HUES6 (cell line): ENCODE data around the gene GULP1.
"Not testable (repeated sequence)": the region's sequence is repeated elsewhere in the genome, so short reads cannot be mapped to it uniquely, and the experiment has no call there.

ENCODE experiments used
- H3K27ac ChIP-seq: 2 replicates; pipeline ENCODE4 v1.7.0; 2013; ENCODE audit warnings: low read depth, mild to moderate bottlenecking, low read length, inconsistent platforms
- H3K27me3 ChIP-seq: 2 replicates; pipeline ENCODE4 v1.6.1; 2013; ENCODE audit warnings: low read length; ENCODE audit not compliant: control insufficient read depth, insufficient read depth
- H3K36me3 ChIP-seq: 2 replicates; pipeline ENCODE4 v1.6.1; 2013; ENCODE audit warnings: low read length; ENCODE audit not compliant: control insufficient read depth, insufficient read depth
- H3K4me1 ChIP-seq: 2 replicates; pipeline ENCODE4 v1.6.1; 2013; ENCODE audit warnings: low read length; ENCODE audit not compliant: control insufficient read depth, insufficient read depth
- H3K4me3 ChIP-seq: 2 replicates; pipeline ENCODE4 v1.5.1; 2013; ENCODE audit warnings: low read depth, low read length
- H3K9ac ChIP-seq: one replicate; pipeline ENCODE4 v1.6.1; 2013; ENCODE audit warnings: mild to moderate bottlenecking, low read length
- H3K9me3 ChIP-seq: 2 replicates; pipeline ENCODE4 v1.6.1; 2013; ENCODE audit warnings: low read depth, low read length; ENCODE audit not compliant: control insufficient read depth, insufficient read depth

The GULP1 gene

GRCh38 chr2:188274274-188274673 is 17.4 kb upstream of the GULP1 start:
- Histone ChIP-seq H3K27ac (no peak overlapping the region), H3K27me3 (no peaks in the 10 kb centered on the region), H3K4me3 (no peak overlapping the region), H3K9ac (no peak overlapping the region), H3K9me3 (peaks cover 2% of the 10 kb centered on the region; the same call in 1 of the 2 replicates), H3K4me1 (peaks cover 34% of the 10 kb centered on the region), H3K36me3 (no peaks in the 10 kb centered on the region)

DNA sequence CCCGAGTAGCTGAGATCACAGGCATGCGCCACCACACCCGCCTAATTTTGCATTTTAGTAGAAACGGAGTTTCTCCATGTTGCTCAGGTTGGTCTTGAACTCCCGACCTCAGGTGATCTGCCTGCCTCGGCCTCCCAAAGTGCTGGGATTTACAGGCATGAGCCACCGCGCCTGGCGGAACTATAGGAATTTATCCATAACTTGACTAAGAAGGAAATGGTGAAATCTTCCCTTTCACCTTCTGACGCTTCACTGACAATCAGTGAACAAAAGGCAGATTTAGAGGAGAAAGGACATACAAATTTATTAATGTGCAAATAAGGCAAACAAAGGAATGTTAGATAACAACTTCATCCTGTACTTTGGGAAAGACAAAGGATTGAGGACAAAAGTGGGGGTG is 15.4 kb upstream of the GULP1 start:
- Histone ChIP-seq H3K4me1 (peaks cover 37% of the 10 kb centered on the region), H3K9me3 (no peaks in the 10 kb centered on the region), H3K4me3 (no peak overlapping the region), H3K27me3 (no peaks in the 10 kb centered on the region), H3K9ac (no peak overlapping the region), H3K36me3 (no peaks in the 10 kb centered on the region), H3K27ac (peak overlapping the region; percentile 20; the same call in 1 of the 2 replicates)

GRCh38 chr2:188277786-188278185 is 13.9 kb upstream of the GULP1 start:
- Histone ChIP-seq H3K36me3 (no peaks in the 10 kb centered on the region), H3K27ac (no peak overlapping the region), H3K27me3 (no peaks in the 10 kb centered on the region), H3K4me3 (no peak overlapping the region), H3K9ac (no peak overlapping the region), H3K4me1 (peaks cover 37% of the 10 kb centered on the region), H3K9me3 (no peaks in the 10 kb centered on the region; the same call in 1 of the 2 replicates)

GRCh38 chr2:188278388-188279092 is 13.1 kb upstream of the GULP1 start:
- Histone ChIP-seq H3K27me3 (no peaks in the 10 kb centered on the region), H3K36me3 (no peaks in the 10 kb centered on the region), H3K27ac (peak overlapping the region; percentile 78), H3K9me3 (peaks cover 3% of the 10 kb centered on the region; the same call in 1 of the 2 replicates), H3K4me3 (peak overlapping the region; percentile 47), H3K4me1 (peaks cover 37% of the 10 kb centered on the region), H3K9ac (peak overlapping the region; percentile 34)

- peak overlapping the region; percentile 78 for H3K27ac ChIP-seq
Observed at GRCh38 chr2:188279093-188279445, 12.6 kb upstream of the GULP1 start.

GRCh38 chr2:188280811-188281222 is 10.9 kb upstream of the GULP1 start:
- Histone ChIP-seq H3K4me3 (no peak overlapping the region), H3K9ac (no peak overlapping the region), H3K27me3 (no peaks in the 10 kb centered on the region), H3K36me3 (no peaks in the 10 kb centered on the region), H3K4me1 (peaks cover 22% of the 10 kb centered on the region), H3K27ac (no peak overlapping the region), H3K9me3 (peaks cover 3% of the 10 kb centered on the region; the same call in 1 of the 2 replicates)

More at GRCh38 chr2:188279093-188279445, 12.6 kb upstream of the GULP1 start:
- Histone ChIP-seq H3K4me3 (peak overlapping the region; percentile 47), H3K9ac (peak overlapping the region; percentile 34), H3K27me3 (no peaks in the 10 kb centered on the region), H3K36me3 (no peaks in the 10 kb centered on the region), H3K9me3 (peaks cover 3% of the 10 kb centered on the region; the same call in 1 of the 2 replicates), H3K4me1 (peaks cover 35% of the 10 kb centered on the region)

GRCh38 chr2:188282907-188283306 is 8.8 kb upstream of the GULP1 start:
- no peak overlapping the region for H3K4me3 ChIP-seq
- H3K36me3 ChIP-seq: no peaks in the 10 kb centered on the region
- no peaks in the 10 kb centered on the region for H3K27me3 ChIP-seq
- no peak overlapping the region for H3K27ac ChIP-seq
- no peak overlapping the region for H3K9ac ChIP-seq
- H3K4me1 ChIP-seq: peaks cover 14% of the 10 kb centered on the region
- H3K9me3 ChIP-seq: peaks cover 3% of the 10 kb centered on the region; the same call in 1 of the 2 replicates

DNA sequence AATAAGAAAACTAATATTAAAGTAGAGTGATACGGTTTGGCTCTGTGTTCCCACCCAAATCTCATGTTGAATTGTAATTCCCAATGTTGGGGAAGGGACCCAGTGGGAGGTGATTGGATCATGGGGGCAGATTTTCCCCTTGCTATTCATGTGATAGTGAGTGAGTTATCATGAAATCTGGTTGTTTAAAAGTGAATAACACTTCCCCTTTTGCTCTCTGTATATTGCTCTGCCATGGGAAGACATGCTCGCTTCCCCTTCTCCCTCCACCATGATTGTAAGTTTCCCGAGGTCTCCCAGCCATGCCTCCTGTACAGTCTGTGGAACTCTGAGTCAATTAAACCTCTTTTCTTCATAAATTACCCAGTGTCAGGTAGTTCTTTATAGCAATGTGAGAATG is 7.4 kb upstream of the GULP1 start:
- H3K4me1 ChIP-seq, H3K27me3 ChIP-seq, H3K27ac ChIP-seq, H3K4me3 ChIP-seq, H3K9me3 ChIP-seq, H3K36me3 ChIP-seq, H3K9ac ChIP-seq: not testable (repeated sequence)

GRCh38 chr2:188285049-188285448 is 6.6 kb upstream of the GULP1 start:
- Histone ChIP-seq H3K27ac (no peak overlapping the region), H3K4me1 (no peaks in the 10 kb centered on the region; the same call in 1 of the 2 replicates), H3K9ac (no peak overlapping the region), H3K36me3 (no peaks in the 10 kb centered on the region), H3K4me3 (no peak overlapping the region), H3K9me3 (peaks cover 3% of the 10 kb centered on the region; the same call in 1 of the 2 replicates), H3K27me3 (no peaks in the 10 kb centered on the region)

- Histone ChIP-seq H3K9me3 (peaks cover 3% of the 10 kb centered on the region; the same call in 1 of the 2 replicates), H3K27me3 (no peaks in the 10 kb centered on the region), H3K4me3 (no peak overlapping the region), H3K4me1 (peaks cover 4% of the 10 kb centered on the region), H3K27ac (no peak overlapping the region), H3K36me3 (no peaks in the 10 kb centered on the region), H3K9ac (no peak overlapping the region)
Observed at GRCh38 chr2:188285774-188286173, 5.9 kb upstream of the GULP1 start.

DNA sequence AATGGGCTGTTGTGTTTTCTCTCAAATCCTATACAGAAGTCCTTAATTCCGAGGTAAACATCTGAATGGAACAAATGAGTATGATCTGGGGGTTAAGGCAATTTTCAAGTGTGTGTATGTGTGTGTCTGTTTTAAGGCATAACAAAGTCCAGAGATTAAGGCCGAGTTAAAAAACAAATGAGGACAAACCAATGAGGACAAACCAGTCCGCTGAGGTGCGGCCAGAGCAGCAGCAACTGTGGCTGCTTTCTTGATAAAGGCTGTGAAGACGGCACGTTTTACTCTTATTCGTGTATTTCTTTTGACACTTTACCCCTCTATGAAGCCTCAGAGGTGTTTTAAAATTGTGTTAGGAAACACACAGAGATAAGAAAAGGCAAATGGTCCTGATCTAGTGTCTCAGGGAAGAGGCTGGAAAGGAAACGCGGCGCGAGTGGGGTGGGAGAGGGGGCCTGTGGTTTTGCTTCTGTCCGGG is 495 bp upstream of the GULP1 start:
- Histone ChIP-seq H3K27me3 (no peaks in the 10 kb centered on the region), H3K9ac (peak overlapping the region; percentile 99), H3K36me3 (no peaks in the 10 kb centered on the region), H3K4me1 (peaks cover 8% of the 10 kb centered on the region), H3K9me3 (no peaks in the 10 kb centered on the region; the same call in 1 of the 2 replicates), H3K4me3 (peak overlapping the region; percentile 86), H3K27ac (peak overlapping the region; percentile 95)
